ENCODE data around the gene ZNF423. TPM values are rescaled to one million over a fixed set of nuclear protein-coding genes. Genes with fewer than 3 reads are reported as not detected.
A peak's percentile ranks its signal among the peaks of the same experiment; 100 is the strongest.

ZNF423 gene
- total and polyA plus RNA-seq, 7 donors, result 0.69 to 19.7 (median 3.6) TPM

GRCh38 chr16:49599704-49600103 is 256.2 kb downstream of the ZNF423 start:
- no peak for TF ChIP-seq POLR2A (IDR thresholded peaks at IDR 0.05)
- TF ChIP-seq EP300 (IDR thresholded peaks at IDR 0.05), result no peak
- no peak for TF ChIP-seq CTCF (IDR thresholded peaks at IDR 0.05)
- TF ChIP-seq POLR2AphosphoS5 (IDR thresholded peaks at IDR 0.05), result no peak
- Histone ChIP-seq H3K27ac (no peak overlapping the region), H3K4me3 (no peak overlapping the region), H3K9me3 (no peaks in the 10 kb centered on the region), H3K4me1 (peaks cover 0 to 23% (median 15%) of the 10 kb centered on the region in 4 donors), H3K36me3 (no peaks in the 10 kb centered on the region), H3K27me3 (no peaks in the 10 kb centered on the region)
- DNase-seq, result no peak
- WGBS, 2 donors, result 53 to 71% methylated on average over 8 of the region's 8 CpGs
- intact Hi-C loops (cut with DNase I), result loop anchor here (5.0 kb wide), 1 partner anchor 107 kb away; no protein-coding TSS in a partner anchor

GRCh38 chr16:49599281-49599680 is 256.6 kb downstream of the ZNF423 start:
- Histone ChIP-seq H3K4me3 (no peak overlapping the region), H3K27ac (no peak overlapping the region), H3K9me3 (no peaks in the 10 kb centered on the region), H3K36me3 (no peaks in the 10 kb centered on the region), H3K4me1 (peaks cover 0 to 23% (median 15%) of the 10 kb centered on the region in 4 donors), H3K27me3 (no peaks in the 10 kb centered on the region)
- 92 to 95% methylated on average over 2 of the region's 2 CpGs for WGBS, 2 donors
- no peak for TF ChIP-seq POLR2A (IDR thresholded peaks at IDR 0.05)
- TF ChIP-seq POLR2AphosphoS5 (IDR thresholded peaks at IDR 0.05), result no peak
- TF ChIP-seq CTCF (IDR thresholded peaks at IDR 0.05), result no peak
- TF ChIP-seq EP300 (IDR thresholded peaks at IDR 0.05), result no peak
- DNase-seq, result peak; percentile 13
- intact Hi-C loops (cut with DNase I), result loop anchor here (5.0 kb wide), 1 partner anchor 107 kb away; no protein-coding TSS in a partner anchor

- no peak overlapping the region for H3K4me3 ChIP-seq
- intact Hi-C loops (cut with DNase I), result loop anchor here (5.0 kb wide), 1 partner anchor 106 kb away; no protein-coding TSS in a partner anchor
- peaks cover 0 to 23% (median 15%) of the 10 kb centered on the region in 4 donors for H3K4me1 ChIP-seq
- H3K27me3 ChIP-seq, result no peaks in the 10 kb centered on the region
- DNase-seq, result peak; percentile 37
- no peak overlapping the region for H3K27ac ChIP-seq
- WGBS, 2 donors, result 86 to 88% methylated on average over 8 of the region's 8 CpGs
- TF ChIP-seq POLR2A (IDR thresholded peaks at IDR 0.05) (no peak), POLR2AphosphoS5 (IDR thresholded peaks at IDR 0.05) (no peak), CTCF (IDR thresholded peaks at IDR 0.05) (no peak), EP300 (IDR thresholded peaks at IDR 0.05) (no peak)
- H3K9me3 ChIP-seq, result no peaks in the 10 kb centered on the region
- H3K36me3 ChIP-seq, result no peaks in the 10 kb centered on the region
These were observed 257.3 kb downstream of the ZNF423 start for GRCh38 chr16:49598383-49599170.

- no peak overlapping the region for H3K27ac ChIP-seq
These were observed 258.1 kb downstream of the ZNF423 start for GRCh38 chr16:49597796-49598195.

More at GRCh38 chr16:49597796-49598195, 258.1 kb downstream of the ZNF423 start:
- Histone ChIP-seq H3K4me3 (no peak overlapping the region), H3K4me1 (peaks cover 0 to 23% (median 15%) of the 10 kb centered on the region in 4 donors), H3K36me3 (no peaks in the 10 kb centered on the region), H3K9me3 (no peaks in the 10 kb centered on the region), H3K27me3 (no peaks in the 10 kb centered on the region)
- DNase-seq, result no peak
- WGBS, 2 donors, result 91 to 93% methylated on average over 2 of the region's 2 CpGs
- intact Hi-C loops (cut with DNase I), result loop anchor here (5.0 kb wide), 1 partner anchor 105 kb away; no protein-coding TSS in a partner anchor
- TF ChIP-seq POLR2A (IDR thresholded peaks at IDR 0.05), result no peak
- no peak for TF ChIP-seq EP300 (IDR thresholded peaks at IDR 0.05)
- TF ChIP-seq CTCF (IDR thresholded peaks at IDR 0.05), result no peak
- TF ChIP-seq POLR2AphosphoS5 (IDR thresholded peaks at IDR 0.05), result no peak
